Gastrocnemius medialis (tissue), 4 donors: ENCODE measurements around the gene GREB1L. TPM values are rescaled to one million over a fixed set of nuclear protein-coding genes. Genes with fewer than 3 reads are reported as not detected.

Source experiments
- ATAC-seq, 2 donors: fragments of 150-250 bp; one replicate each; pipeline ENCODE4 v1.9.1; 2016
- DNase-seq, 2 donors: peaks; one replicate each; pipeline ENCODE4 v3.0.0-alpha.2; 2019
- H3K27ac ChIP-seq, 4 donors: fragments of 200-600 bp; sonication (generic); 1 replicate in 1 of 4; 2 replicates in 3 of 4; pipeline ENCODE4 v1.5.1; 2016 to 2018; ENCODE audit warnings: mild to moderate bottlenecking in 2 of 4, moderate library complexity in 1 of 4
- H3K27me3 ChIP-seq, 3 donors: fragments of 200-600 bp; sonication (generic) in 2 of 3; 1 replicate in 1 of 3; 2 replicates in 2 of 3; pipeline versions ENCODE4 v1.5.1 to v1.6.0; 2016 to 2019; ENCODE audit warnings: mild to moderate bottlenecking in 1 of 3, moderate library complexity in 1 of 3
- H3K36me3 ChIP-seq, 2 donors: fragments of 200-600 bp; sonication (generic) in 1 of 2; one replicate each; pipeline ENCODE4 v1.5.1; 2017 to 2018
- H3K4me1 ChIP-seq, 2 donors: fragments of 200-600 bp; sonication (generic) in 1 of 2; one replicate each; pipeline ENCODE4 v1.5.1; 2016 to 2017; ENCODE audit warnings: mild to moderate bottlenecking in 2 of 2
- H3K4me3 ChIP-seq, 4 donors: fragments of 200-600 bp; sonication (generic) in 3 of 4; 1 replicate in 1 of 4; 2 replicates in 3 of 4; pipeline ENCODE4 v1.5.1; 2016 to 2019; ENCODE audit warnings: mild to moderate bottlenecking in 2 of 4
- H3K9me3 ChIP-seq, 3 donors: fragments of 200-600 bp; sonication (generic) in 2 of 3; 1 replicate in 1 of 3; 2 replicates in 2 of 3; pipeline ENCODE4 v1.5.1; 2016 to 2019
- POLR2A ChIP-seq, 2 donors: fragments of 450-650 bp; IDR thresholded peaks; one replicate each; pipeline ENCODE4 v1.6.1; 2017; ENCODE audit warnings: antibody characterized with exemption in 2 of 2, mild to moderate bottlenecking in 2 of 2, moderate library complexity in 2 of 2
- in situ Hi-C, 4 donors: fragments of 200-750 bp; cut with MboI; loops; one replicate each; pipeline versions ENCODE4 v1.15.0 to v1.8.0; 2017; ENCODE audit warnings: low sequenced_read_pairs in 4 of 4
- intact Hi-C: fragments of 100-400 bp; cut with DNase I; formaldehyde crosslinking; loops from one replicate; pipeline ENCODE4 v1.15.1; 2023; ENCODE audit warnings: low total_unique reads
- total RNA-seq, 4 donors: library from RNA; depleted of rRNA; stranded (reverse); fragments of >200 nt; gene quantifications; one replicate each; pipeline versions ENCODE4 v1.1.0 to v1.2.3, GENCODE V29; 2016
- TF ChIP-seq, protein P1 (sequence below), 5 experiments: fragments of 450-650 bp in 3 of 5; fragments of 200-600 bp in 2 of 5; sonication (generic) in 2 of 5; IDR thresholded peaks in 4 of 5; conservative IDR thresholded peaks in 1 of 5; 1 replicate in 4 of 5; 2 replicates in 1 of 5; pipeline ENCODE4 v1.5.1; 2016 to 2019; ENCODE audit warnings: antibody characterized with exemption in 5 of 5, mild to moderate bottlenecking in 3 of 5, moderate library complexity in 3 of 5

The GREB1L gene
- total RNA-seq, 4 donors from 2014 or later, result 4.4 to 14.4 (median 7.4) TPM

DNA sequence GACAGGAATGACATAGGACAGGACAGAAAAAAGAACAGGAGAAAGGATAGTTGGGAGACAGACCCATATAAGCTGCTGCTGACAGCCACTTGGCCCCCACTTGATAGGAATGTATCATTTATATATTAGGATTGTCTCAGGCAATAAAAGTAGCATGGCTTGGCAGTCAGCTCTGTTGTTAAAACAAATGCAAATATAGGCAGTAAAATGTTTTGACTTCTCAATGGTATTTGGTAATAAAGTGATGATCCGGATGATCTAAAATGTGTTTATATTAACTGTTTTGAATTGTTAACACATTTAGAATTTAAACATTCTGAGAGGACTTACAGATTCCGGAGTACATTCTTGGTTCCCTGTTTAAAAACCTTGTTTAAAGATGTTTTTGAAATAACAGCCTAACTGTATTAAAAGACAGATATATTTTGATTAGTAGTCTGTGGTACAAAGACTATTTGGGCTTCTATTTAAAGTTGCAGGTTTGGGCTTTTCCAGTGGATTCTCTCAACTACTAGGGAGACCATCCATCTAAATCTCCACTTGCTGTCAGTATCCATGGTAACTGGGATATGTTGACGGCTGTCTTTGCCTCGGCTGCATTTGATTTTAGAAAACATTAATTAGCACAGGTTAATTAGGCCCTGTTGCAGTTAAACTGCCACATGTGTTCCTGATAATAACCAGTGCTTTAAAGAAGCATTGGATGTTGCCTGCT, 210.9 kb downstream of the GREB1L start:
- ATAC-seq, result no peak
- in situ Hi-C loops, result no loop called here

DNA sequence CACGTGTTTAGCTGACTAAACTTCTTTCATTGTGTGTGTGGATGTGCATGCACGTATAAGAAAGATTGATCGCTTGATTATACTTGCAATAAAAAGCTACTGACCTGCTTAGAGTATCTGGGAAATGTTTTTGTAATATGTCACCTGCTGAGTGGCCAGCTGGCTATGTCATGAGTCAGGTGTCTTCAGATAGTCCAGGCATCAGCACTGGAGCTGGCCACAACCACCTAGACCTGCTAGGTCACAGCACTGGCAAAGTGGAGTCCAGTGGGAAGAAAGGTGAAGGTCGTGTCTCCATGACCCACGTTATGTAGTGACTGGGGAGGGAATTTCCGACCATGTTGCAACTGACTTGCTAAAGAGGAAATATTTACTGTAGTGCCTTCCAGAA, 211.5 kb downstream of the GREB1L start:
- DNase-seq, result peak; percentile 80 to 92
- Histone ChIP-seq H3K9me3 (no peaks in the 10 kb centered on the region), H3K27me3 (no peaks in the 10 kb centered on the region), H3K4me3 (no peak overlapping the region), H3K4me1 (peaks cover 59 to 76% of the 10 kb centered on the region in 2 donors), H3K27ac (peak overlapping the region; percentile 90 to 96 (median 92)), H3K36me3 (no peaks in the 10 kb centered on the region)
- intact Hi-C loops, result loop anchor here (2.0 to 5.0 kb wide), 2 partner anchors 147 to 249 kb away; partner anchors contain the start of genes ABHD3 and ESCO1
- ATAC-seq, result peak; percentile 26 to 38
- TF ChIP-seq, protein P1, sequence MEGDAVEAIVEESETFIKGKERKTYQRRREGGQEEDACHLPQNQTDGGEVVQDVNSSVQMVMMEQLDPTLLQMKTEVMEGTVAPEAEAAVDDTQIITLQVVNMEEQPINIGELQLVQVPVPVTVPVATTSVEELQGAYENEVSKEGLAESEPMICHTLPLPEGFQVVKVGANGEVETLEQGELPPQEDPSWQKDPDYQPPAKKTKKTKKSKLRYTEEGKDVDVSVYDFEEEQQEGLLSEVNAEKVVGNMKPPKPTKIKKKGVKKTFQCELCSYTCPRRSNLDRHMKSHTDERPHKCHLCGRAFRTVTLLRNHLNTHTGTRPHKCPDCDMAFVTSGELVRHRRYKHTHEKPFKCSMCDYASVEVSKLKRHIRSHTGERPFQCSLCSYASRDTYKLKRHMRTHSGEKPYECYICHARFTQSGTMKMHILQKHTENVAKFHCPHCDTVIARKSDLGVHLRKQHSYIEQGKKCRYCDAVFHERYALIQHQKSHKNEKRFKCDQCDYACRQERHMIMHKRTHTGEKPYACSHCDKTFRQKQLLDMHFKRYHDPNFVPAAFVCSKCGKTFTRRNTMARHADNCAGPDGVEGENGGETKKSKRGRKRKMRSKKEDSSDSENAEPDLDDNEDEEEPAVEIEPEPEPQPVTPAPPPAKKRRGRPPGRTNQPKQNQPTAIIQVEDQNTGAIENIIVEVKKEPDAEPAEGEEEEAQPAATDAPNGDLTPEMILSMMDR (IDR thresholded peaks at IDR 0.05 in 4 of 5, conservative IDR thresholded peaks at IDR 0.05 in 1 of 5), result no peak
- peak; percentile 48 to 69 for TF ChIP-seq POLR2A (IDR thresholded peaks at IDR 0.05)
- in situ Hi-C loops, result no loop called here

More for the DNA sequence above, 210.9 kb downstream of the GREB1L start:
- intact Hi-C loops, result loop anchor here (2.0 to 5.0 kb wide), 2 partner anchors 148 to 249 kb away; partner anchors contain the start of genes ABHD3 and ESCO1
- Histone ChIP-seq H3K4me3 (no peak overlapping the region), H3K9me3 (no peaks in the 10 kb centered on the region), H3K4me1 (peaks cover 62 to 75% of the 10 kb centered on the region in 2 donors), H3K27me3 (no peaks in the 10 kb centered on the region), H3K27ac (peak overlapping the region; percentile 90 to 96 (median 92)), H3K36me3 (no peaks in the 10 kb centered on the region)
- TF ChIP-seq, protein P1 (IDR thresholded peaks at IDR 0.05 in 4 of 5, conservative IDR thresholded peaks at IDR 0.05 in 1 of 5), result no peak
- TF ChIP-seq POLR2A (IDR thresholded peaks at IDR 0.05), result no peak
- DNase-seq, result no peak

DNA sequence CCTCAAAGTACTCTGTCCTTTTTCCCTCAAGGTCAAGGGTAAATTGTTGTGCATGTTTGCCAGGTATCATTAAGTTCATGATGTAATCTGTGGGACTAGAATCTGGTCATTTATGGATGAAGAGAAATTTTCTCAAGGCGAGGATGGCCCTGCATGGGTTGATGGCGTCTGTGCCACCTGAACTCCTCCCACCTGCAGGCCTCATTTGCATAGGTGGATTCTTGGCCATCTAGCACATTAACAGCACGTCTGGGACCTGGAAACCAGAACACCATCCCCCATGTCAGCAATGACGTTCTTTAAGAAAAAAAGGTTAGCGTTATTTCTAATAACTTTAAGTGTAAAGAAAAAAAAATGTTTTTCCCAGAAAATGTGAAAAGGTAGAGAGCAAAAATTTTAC, 212.7 kb downstream of the GREB1L start:
- DNase-seq (no peak), ATAC-seq (no peak)
- H3K4me1 ChIP-seq, result peaks cover 57 to 69% of the 10 kb centered on the region in 2 donors
- no peak for TF ChIP-seq POLR2A (IDR thresholded peaks at IDR 0.05)
- TF ChIP-seq, protein P1 (IDR thresholded peaks at IDR 0.05 in 4 of 5, conservative IDR thresholded peaks at IDR 0.05 in 1 of 5), result no peak
- H3K36me3 ChIP-seq, result no peaks in the 10 kb centered on the region
- in situ Hi-C loops, result no loop called here
- no peaks in the 10 kb centered on the region for H3K9me3 ChIP-seq
- intact Hi-C loops, result loop anchor here (5.0 kb wide), 2 partner anchors 248 to 373 kb away; partner anchors contain the start of gene ABHD3
- no peaks in the 10 kb centered on the region for H3K27me3 ChIP-seq
- peak overlapping the region; percentile 90 to 96 (median 92) for H3K27ac ChIP-seq
- H3K4me3 ChIP-seq, result no peak overlapping the region

DNA sequence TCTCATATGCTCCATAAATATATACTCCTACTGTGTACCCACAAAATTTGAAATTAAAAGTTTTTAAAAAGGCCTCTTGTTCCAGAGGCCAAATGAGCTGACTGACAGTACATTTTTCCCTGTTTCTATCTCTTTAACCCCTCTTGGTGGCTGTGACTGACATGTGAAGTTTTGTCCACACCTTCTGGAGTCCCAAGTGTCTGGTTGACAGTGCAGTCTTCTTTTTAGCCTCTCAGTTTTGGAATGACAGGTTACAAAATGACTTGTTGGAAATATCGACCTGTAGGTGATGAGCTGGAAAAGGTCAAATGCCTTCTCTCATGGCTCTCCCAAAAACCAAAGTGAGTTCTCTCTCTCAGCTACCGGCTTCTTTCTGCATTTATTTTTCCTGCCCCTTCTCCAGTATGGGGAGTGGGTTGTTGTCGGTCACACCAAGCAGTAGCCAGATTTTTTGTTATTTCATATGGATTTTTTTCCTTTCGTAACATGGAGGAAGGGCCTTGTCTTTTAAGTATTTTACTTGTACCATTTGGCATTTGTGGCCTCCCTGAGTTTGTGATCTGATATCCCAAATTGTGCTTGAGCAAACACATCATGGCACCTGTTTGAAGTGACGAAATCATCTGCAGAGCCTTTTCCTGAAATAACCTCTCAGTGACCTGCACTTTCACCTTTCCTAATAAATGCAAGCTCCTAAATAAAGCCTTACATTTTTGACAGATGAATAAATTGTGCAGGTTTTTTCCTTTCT, 214.6 kb downstream of the GREB1L start:
- Histone ChIP-seq H3K27ac (peak overlapping the region; percentile 90 to 96 (median 92)), H3K9me3 (no peaks in the 10 kb centered on the region), H3K36me3 (no peaks in the 10 kb centered on the region), H3K4me1 (peaks cover 72 to 77% of the 10 kb centered on the region in 2 donors), H3K4me3 (no peak overlapping the region), H3K27me3 (no peaks in the 10 kb centered on the region)
- ATAC-seq (peak; percentile 20 to 34), DNase-seq (peak; percentile 68 to 75)
- peak in 1 of 2 donors; percentile 9 for TF ChIP-seq POLR2A (IDR thresholded peaks at IDR 0.05)
- TF ChIP-seq, protein P1 (IDR thresholded peaks at IDR 0.05 in 4 of 5, conservative IDR thresholded peaks at IDR 0.05 in 1 of 5), result no peak
- in situ Hi-C loops, result no loop called here
- intact Hi-C loops, result loop anchor here (5.0 kb wide), 1 partner anchor 371 kb away; no protein-coding TSS in a partner anchor
